ENCODE measurements around the gene ZNF48.

GRCh38 chr16:30380803-30381208, 14.4 kb upstream of the ZNF48 start:
- TF ChIP-seq, protein P1, sequence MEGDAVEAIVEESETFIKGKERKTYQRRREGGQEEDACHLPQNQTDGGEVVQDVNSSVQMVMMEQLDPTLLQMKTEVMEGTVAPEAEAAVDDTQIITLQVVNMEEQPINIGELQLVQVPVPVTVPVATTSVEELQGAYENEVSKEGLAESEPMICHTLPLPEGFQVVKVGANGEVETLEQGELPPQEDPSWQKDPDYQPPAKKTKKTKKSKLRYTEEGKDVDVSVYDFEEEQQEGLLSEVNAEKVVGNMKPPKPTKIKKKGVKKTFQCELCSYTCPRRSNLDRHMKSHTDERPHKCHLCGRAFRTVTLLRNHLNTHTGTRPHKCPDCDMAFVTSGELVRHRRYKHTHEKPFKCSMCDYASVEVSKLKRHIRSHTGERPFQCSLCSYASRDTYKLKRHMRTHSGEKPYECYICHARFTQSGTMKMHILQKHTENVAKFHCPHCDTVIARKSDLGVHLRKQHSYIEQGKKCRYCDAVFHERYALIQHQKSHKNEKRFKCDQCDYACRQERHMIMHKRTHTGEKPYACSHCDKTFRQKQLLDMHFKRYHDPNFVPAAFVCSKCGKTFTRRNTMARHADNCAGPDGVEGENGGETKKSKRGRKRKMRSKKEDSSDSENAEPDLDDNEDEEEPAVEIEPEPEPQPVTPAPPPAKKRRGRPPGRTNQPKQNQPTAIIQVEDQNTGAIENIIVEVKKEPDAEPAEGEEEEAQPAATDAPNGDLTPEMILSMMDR (IDR thresholded peaks at IDR 0.05): no peak
- no peak for TF ChIP-seq POLR2A (IDR thresholded peaks at IDR 0.05)

Measured in tibial nerve (tissue), 3 donors.